T-cell (primary cell): Measurements from ENCODE around the gene PKHD1. TPM values are rescaled to one million over a fixed set of nuclear protein-coding genes. Genes with fewer than 3 reads are reported as not detected.

ENCODE experiments used
- ATAC-seq, 4 experiments: fragments of 200-7000 bp in 3 of 4; fragments of 150-1000 bp in 1 of 4; cut with Tn5 transposase; replicated peaks in 1 of 4; 1 replicate in 3 of 4; 2 replicates in 1 of 4; pipeline ENCODE4 v1.10.0; 2021; ENCODE audit warnings: moderate library complexity in 3 of 4, mild to moderate bottlenecking in 2 of 4, moderate number of reproducible peaks in 1 of 4
- CTCF ChIA-PET, 2 donors: fragments of 300-600 bp; sonication (Branson Sonifier 250); formaldehyde crosslinking; loops; one replicate each; lab custom pipeline; 2022; ENCODE audit warnings: antibody characterized with exemption in 2 of 2; lab: Charles Lee
- POLR2A ChIA-PET, 2 donors: fragments of 300-600 bp; sonication (Branson Sonifier 250); formaldehyde crosslinking; loops; one replicate each; lab custom pipeline; 2022; ENCODE audit warnings: antibody characterized with exemption in 2 of 2; lab: Charles Lee
- DNase-seq, 35 experiments: peaks; one replicate each; pipeline versions ENCODE4 v3.0.0 to v3.0.0-alpha.2; 2013 to 2023
- H3K27ac ChIP-seq: one replicate; pipeline ENCODE4 v1.5.1; 2013; ENCODE audit warnings: low read length
- H3K27me3 ChIP-seq, 2 experiments: replicated peaks in 1 of 2; 1 replicate in 1 of 2; 2 replicates in 1 of 2; pipeline versions ENCODE4 v1.6.1 to v1.7.0; 2013; ENCODE audit warnings: low read length in 1 of 2, mixed read lengths in 1 of 2; ENCODE audit not compliant: control insufficient read depth in 2 of 2, insufficient read depth in 2 of 2; ENCODE audit errors: extremely low read depth in 1 of 2
- H3K36me3 ChIP-seq, 2 donors: 1 replicate in 1 of 2; 2 replicates in 1 of 2; pipeline versions ENCODE4 v1.6.1 to v1.7.0; 2013; ENCODE audit warnings: low read length in 1 of 2; ENCODE audit not compliant: control insufficient read depth in 2 of 2, insufficient read depth in 1 of 2; ENCODE audit errors: extremely low read depth in 1 of 2
- H3K4me1 ChIP-seq, 2 experiments: 1 replicate in 1 of 2; 2 replicates in 1 of 2; pipeline versions ENCODE4 v1.6.1 to v1.7.0; 2013; ENCODE audit warnings: low read length in 2 of 2, mixed read lengths in 1 of 2; ENCODE audit not compliant: insufficient read depth in 2 of 2, control insufficient read depth in 1 of 2; ENCODE audit errors: extremely low read depth in 1 of 2
- H3K4me3 ChIP-seq, 2 donors: 1 replicate in 1 of 2; 2 replicates in 1 of 2; pipeline versions ENCODE4 v1.5.1 to v1.7.0; 2013; ENCODE audit warnings: mild to moderate bottlenecking in 2 of 2, low read length in 1 of 2, moderate library complexity in 1 of 2; ENCODE audit not compliant: control insufficient read depth in 1 of 2; ENCODE audit errors: extremely low read depth in 1 of 2
- H3K9me3 ChIP-seq: 2 replicates; pipeline ENCODE4 v1.7.0; 2013
- H3K27ac Mint-ChIP-seq, 2 donors: one replicate each; pipeline ENCODE4 v1.8.0; 2020 to 2021; ENCODE audit warnings: mild to moderate bottlenecking in 2 of 2, mixed read lengths in 2 of 2
- H3K27me3 Mint-ChIP-seq, 2 donors: one replicate each; pipeline ENCODE4 v1.8.0; 2021 to 2022; ENCODE audit warnings: mixed read lengths in 2 of 2
- H3K36me3 Mint-ChIP-seq: one replicate; pipeline ENCODE4 v1.8.0; 2021; ENCODE audit warnings: mixed read lengths
- H3K4me1 Mint-ChIP-seq, 3 donors: one replicate each; pipeline ENCODE4 v1.8.0; 2020 to 2022; ENCODE audit warnings: mixed read lengths in 3 of 3, mild to moderate bottlenecking in 1 of 3
- H3K4me3 Mint-ChIP-seq, 3 donors: one replicate each; pipeline ENCODE4 v1.8.0; 2020 to 2022; ENCODE audit warnings: mild to moderate bottlenecking in 3 of 3, mixed read lengths in 3 of 3, moderate library complexity in 3 of 3
- H3K9me3 Mint-ChIP-seq, 3 donors: one replicate each; pipeline ENCODE4 v1.8.0; 2020 to 2022; ENCODE audit warnings: mixed read lengths in 3 of 3
- WGBS: methylation state at CpG from one replicate; pipeline ENCODE4 v1.1.5; 2013; ENCODE audit warnings: missing lambda C conversion rate; ENCODE audit not compliant: insufficient coverage; 5-methylcytosine and 5-hydroxymethylcytosine counted together
- total RNA-seq, 35 experiments: library from RNA in 6 of 35; stranded (reverse) in 6 of 35; fragments of 120-200 nt in 1 of 35; gene quantifications; one replicate each; pipeline versions ENCODE4 v1.2.1 to v1.2.4 and lab custom pipeline; 2013 to 2026

Gene PKHD1
- total RNA-seq, 5 donors from 2014 or later (not counting 1 experiment from before 2014, with no cell fraction given) = 0.03 TPM; not detected in 3

DNA sequence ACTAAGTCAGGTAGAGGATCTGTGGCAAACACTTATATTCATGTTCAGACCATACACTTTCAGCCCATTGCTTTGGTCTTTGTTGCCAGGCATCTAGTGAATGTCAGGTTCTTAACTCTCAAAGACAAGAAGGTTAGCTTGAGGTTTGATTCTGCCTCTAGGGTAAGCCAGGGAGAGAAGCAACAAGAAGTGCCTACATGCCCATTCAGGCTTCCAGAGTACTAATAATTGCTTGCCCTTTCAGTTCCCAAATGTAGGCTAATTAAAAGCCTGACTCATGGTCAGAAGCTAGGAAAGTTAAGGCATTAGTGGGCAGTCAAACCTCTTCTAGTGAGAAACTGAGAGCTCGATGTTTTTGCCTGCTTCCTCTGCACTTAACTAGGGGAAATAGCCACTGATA lies 492.4 kb downstream of the PKHD1 start:
- H3K27ac ChIP-seq = no peak overlapping the region
- Mint-ChIP-seq H3K4me1 (no peaks in the 10 kb centered on the region), H3K27ac (no peak overlapping the region), H3K36me3 (no peaks in the 10 kb centered on the region), H3K9me3 (peaks cover 11 to 24% (median 16%) of the 10 kb centered on the region in 3 donors), H3K4me3 (no peak overlapping the region), H3K27me3 (no peaks in the 10 kb centered on the region)
- ChIA-PET POLR2A (interaction anchor here in 1 of 2 donors (0.5 kb wide), 1 partner anchor 32 kb away, joined by 4 read pairs; no protein-coding TSS in a partner anchor), CTCF (no interaction called here)
- 0% methylated on average over 1 of the region's 1 CpG for WGBS
- no peaks in the 10 kb centered on the region for H3K36me3 ChIP-seq
- ATAC-seq = no peak
- DNase-seq = no peak
- no peak overlapping the region for H3K4me3 ChIP-seq
- no peaks in the 10 kb centered on the region for H3K4me1 ChIP-seq
- no peaks in the 10 kb centered on the region for H3K9me3 ChIP-seq
- H3K27me3 ChIP-seq = no peaks in the 10 kb centered on the region

GRCh38 chr6:51585264-51585663 lies 502.1 kb downstream of the PKHD1 start:
- DNase-seq (no peak), ATAC-seq (no peak)
- no peak overlapping the region for H3K4me3 ChIP-seq
- H3K27me3 ChIP-seq = no peaks in the 10 kb centered on the region
- ChIA-PET POLR2A (no interaction called here), CTCF (no interaction called here)
- H3K4me1 ChIP-seq = no peaks in the 10 kb centered on the region
- no peaks in the 10 kb centered on the region for H3K36me3 ChIP-seq
- no peak overlapping the region for H3K27ac ChIP-seq
- Mint-ChIP-seq H3K4me1 (no peaks in the 10 kb centered on the region), H3K27ac (no peak overlapping the region), H3K27me3 (no peaks in the 10 kb centered on the region), H3K9me3 (peaks cover 8 to 23% (median 19%) of the 10 kb centered on the region in 3 donors), H3K4me3 (no peak overlapping the region), H3K36me3 (no peaks in the 10 kb centered on the region)
- H3K9me3 ChIP-seq = no peaks in the 10 kb centered on the region

- ChIA-PET POLR2A (interaction anchor here in 1 of 2 donors (0.7 kb wide), 1 partner anchor 973 kb away, joined by 3 read pairs; no protein-coding TSS in a partner anchor), CTCF (no interaction called here)
- WGBS = no CpG with 5 or more reads among the region's 3 CpGs
- no peak overlapping the region for H3K4me3 Mint-ChIP-seq
- no peaks in the 10 kb centered on the region for H3K36me3 Mint-ChIP-seq
- H3K4me1 ChIP-seq = no peaks in the 10 kb centered on the region
- H3K27ac ChIP-seq = no peak overlapping the region
- DNase-seq (no peak), ATAC-seq (no peak)
- peaks cover 8 to 24% (median 19%) of the 10 kb centered on the region in 3 donors for H3K9me3 Mint-ChIP-seq
- no peaks in the 10 kb centered on the region for H3K36me3 ChIP-seq
- H3K4me3 ChIP-seq = no peak overlapping the region
- no peaks in the 10 kb centered on the region for H3K9me3 ChIP-seq
- H3K4me1 Mint-ChIP-seq = no peaks in the 10 kb centered on the region
- no peaks in the 10 kb centered on the region for H3K27me3 Mint-ChIP-seq
- H3K27me3 ChIP-seq = no peaks in the 10 kb centered on the region
- H3K27ac Mint-ChIP-seq = no peak overlapping the region
Observed at GRCh38 chr6:51584163-51584562, 503.2 kb downstream of the PKHD1 start.

- Histone ChIP-seq H3K27me3 (no peaks in the 10 kb centered on the region), H3K9me3 (no peaks in the 10 kb centered on the region), H3K36me3 (no peaks in the 10 kb centered on the region), H3K4me1 (no peaks in the 10 kb centered on the region), H3K27ac (no peak overlapping the region), H3K4me3 (no peak overlapping the region)
- no peaks in the 10 kb centered on the region for H3K27me3 Mint-ChIP-seq
- ATAC-seq (no peak), DNase-seq (no peak)
- no peaks in the 10 kb centered on the region for H3K36me3 Mint-ChIP-seq
- H3K27ac Mint-ChIP-seq = no peak overlapping the region
- WGBS = 44% methylated on average over 2 of the region's 5 CpGs
- CTCF ChIA-PET = no interaction called here
- POLR2A ChIA-PET = no interaction called here
- peaks cover 12 to 22% (median 13%) of the 10 kb centered on the region in 3 donors for H3K9me3 Mint-ChIP-seq
- no peak overlapping the region for H3K4me3 Mint-ChIP-seq
- H3K4me1 Mint-ChIP-seq = no peaks in the 10 kb centered on the region
Observed at GRCh38 chr6:51578994-51579393, 508.4 kb downstream of the PKHD1 start.

GRCh38 chr6:51578362-51578761 lies 509.1 kb downstream of the PKHD1 start:
- Mint-ChIP-seq H3K9me3 (peaks cover 8 to 24% (median 13%) of the 10 kb centered on the region in 3 donors), H3K4me3 (no peak overlapping the region), H3K36me3 (no peaks in the 10 kb centered on the region), H3K27me3 (no peaks in the 10 kb centered on the region), H3K4me1 (no peaks in the 10 kb centered on the region), H3K27ac (no peak overlapping the region)
- whole genome bisulfite sequencing = no CpG with 5 or more reads among the region's 2 CpGs
- Histone ChIP-seq H3K9me3 (no peaks in the 10 kb centered on the region), H3K4me3 (no peak overlapping the region), H3K27ac (no peak overlapping the region), H3K4me1 (no peaks in the 10 kb centered on the region), H3K27me3 (no peaks in the 10 kb centered on the region), H3K36me3 (no peaks in the 10 kb centered on the region)
- DNase-seq (no peak), ATAC-seq (no peak)
- CTCF ChIA-PET = no interaction called here
- POLR2A ChIA-PET = no interaction called here

GRCh38 chr6:51574040-51574439 lies 513.4 kb downstream of the PKHD1 start:
- no peaks in the 10 kb centered on the region for H3K36me3 ChIP-seq
- ATAC-seq (no peak), DNase-seq (no peak)
- no peaks in the 10 kb centered on the region for H3K4me1 Mint-ChIP-seq
- H3K9me3 Mint-ChIP-seq = peaks cover 5 to 17% (median 10%) of the 10 kb centered on the region in 3 donors
- POLR2A ChIA-PET = interaction anchor here in 1 of 2 donors (0.6 kb wide), 1 partner anchor 543 kb away, joined by 3 read pairs; no protein-coding TSS in a partner anchor
- H3K4me1 ChIP-seq = no peaks in the 10 kb centered on the region
- CTCF ChIA-PET = no interaction called here
- no peaks in the 10 kb centered on the region for H3K36me3 Mint-ChIP-seq
- H3K27me3 Mint-ChIP-seq = no peaks in the 10 kb centered on the region
- no peak overlapping the region for H3K4me3 Mint-ChIP-seq
- no peaks in the 10 kb centered on the region for H3K9me3 ChIP-seq
- H3K27me3 ChIP-seq = no peaks in the 10 kb centered on the region
- H3K4me3 ChIP-seq = no peak overlapping the region
- no peak overlapping the region for H3K27ac ChIP-seq
- no peak overlapping the region for H3K27ac Mint-ChIP-seq
- WGBS = no CpG with 5 or more reads among the region's 1 CpG

DNA sequence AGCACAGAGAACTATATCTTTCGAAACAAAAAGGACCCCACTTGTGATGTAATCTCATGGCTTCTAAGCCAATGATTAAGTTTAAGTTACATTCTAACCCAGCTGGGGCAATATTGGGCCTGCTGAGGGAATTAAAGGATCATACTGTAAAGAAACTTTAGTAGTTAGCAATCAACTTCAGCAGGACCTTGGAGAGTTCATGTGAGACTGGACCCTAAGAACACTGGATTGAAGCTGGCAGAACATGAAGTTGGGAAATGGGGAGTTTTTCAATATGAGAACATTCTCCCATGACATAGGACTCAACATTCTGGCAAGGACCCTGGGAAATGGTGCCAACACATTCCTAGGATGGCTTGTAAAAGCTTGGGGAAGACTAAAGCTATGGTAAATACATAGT lies 516.2 kb downstream of the PKHD1 start:
- DNase-seq (no peak), ATAC-seq (no peak)
- no peaks in the 10 kb centered on the region for H3K4me1 Mint-ChIP-seq
- H3K27ac Mint-ChIP-seq = no peak overlapping the region
- ChIA-PET CTCF (no interaction called here), POLR2A (no interaction called here)
- H3K36me3 Mint-ChIP-seq = no peaks in the 10 kb centered on the region
- Histone ChIP-seq H3K4me1 (no peaks in the 10 kb centered on the region), H3K27me3 (no peaks in the 10 kb centered on the region), H3K36me3 (no peaks in the 10 kb centered on the region), H3K4me3 (no peak overlapping the region), H3K9me3 (no peaks in the 10 kb centered on the region), H3K27ac (no peak overlapping the region)
- WGBS = no CpG with 5 or more reads among the region's 1 CpG
- no peak overlapping the region for H3K4me3 Mint-ChIP-seq
- H3K9me3 Mint-ChIP-seq = peaks cover 2 to 10% (median 5%) of the 10 kb centered on the region in 3 donors
- H3K27me3 Mint-ChIP-seq = no peaks in the 10 kb centered on the region
